Uterus (tissue), 2 donors: Measurements from ENCODE around the gene SLC12A5.

Experiments
- CTCF ChIP-seq, 4 experiments: fragments of 200-600 bp in 2 of 4; fragments of 450-650 bp in 2 of 4; sonication (generic) in 2 of 4; IDR thresholded peaks; one replicate each; pipeline ENCODE4 v1.5.1; 2016 to 2019; ENCODE audit warnings: antibody characterized with exemption in 4 of 4, mild to moderate bottlenecking in 2 of 4, moderate library complexity in 1 of 4
- POLR2A ChIP-seq, 2 donors: fragments of 450-650 bp; IDR thresholded peaks; one replicate each; pipeline ENCODE4 v1.6.1; 2016; ENCODE audit warnings: antibody characterized with exemption in 2 of 2, mild to moderate bottlenecking in 1 of 2, moderate library complexity in 1 of 2

- TF ChIP-seq POLR2A (IDR thresholded peaks at IDR 0.05) (no peak), CTCF (IDR thresholded peaks at IDR 0.05) (no peak)
These were observed 80.0 kb downstream of the SLC12A5 start for GRCh38 chr20:46108976-46109375.
